ENCODE results near the gene BMP5. TPM values are rescaled to one million over a fixed set of nuclear protein-coding genes. Genes with fewer than 3 reads are reported as not detected.

Gene BMP5
- total and polyA plus RNA-seq, 2 donors (not counting 3 experiments of a cell fraction or from before 2014, with no cell fraction given): not detected

DNA sequence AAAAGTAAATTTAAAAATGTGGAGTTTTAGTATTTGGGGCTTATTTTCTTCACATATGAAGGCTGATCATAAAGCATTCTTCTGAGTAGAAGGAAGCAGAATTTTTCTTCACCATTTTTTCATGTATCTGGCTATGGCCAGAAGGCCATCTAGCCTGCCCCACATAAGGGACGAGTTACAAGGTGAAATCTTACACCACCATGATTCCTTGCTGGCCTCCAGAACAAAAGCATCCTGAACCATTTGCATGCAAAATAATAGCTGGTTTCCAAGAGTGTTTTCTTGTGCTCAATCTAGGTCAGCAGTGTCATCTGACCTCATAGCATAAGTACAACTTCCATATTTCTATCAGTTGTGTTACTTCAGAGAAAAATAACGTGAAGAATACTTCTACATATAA is 93.1 kb downstream of the BMP5 start:
- no peaks in the 10 kb centered on the region for H3K4me1 ChIP-seq (ENCODE audit: control insufficient read depth, extremely low read depth, insufficient read depth, low read length)
- BruUV-seq (replicated peaks): no TSS peak
- H2AFZ ChIP-seq (ENCODE audit: low read depth, low read length): no peak overlapping the region
- H3K27ac ChIP-seq (ENCODE audit: insufficient read depth, low read depth, low read length): no peak overlapping the region
- no peaks in the 10 kb centered on the region for H3K79me2 ChIP-seq (ENCODE audit: control insufficient read depth, insufficient read depth, low read length)
- DNase-seq (ENCODE audit: low read depth, low spot score): no peak
- no peak for FAIRE-seq
- ChIA-PET POLR2A (no interaction called here), CTCF (no interaction called here)
- no peaks in the 10 kb centered on the region for H3K9me1 ChIP-seq (replicated peaks; ENCODE audit: control insufficient read depth, extremely low read depth, insufficient read depth, low read length)
- intact Hi-C loops (cut with micrococcal nuclease): no loop called here
- no peaks in the 10 kb centered on the region for H3K27me3 ChIP-seq (ENCODE audit: control insufficient read depth in 2 of 2, insufficient read depth in 2 of 2, low read length in 2 of 2)
- H3K9me3 ChIP-seq (replicated peaks; ENCODE audit: control insufficient read depth, insufficient read depth, low read length): no peaks in the 10 kb centered on the region
- no peak overlapping the region for H3K4me3 ChIP-seq (replicated peaks in 1 of 3; ENCODE audit: insufficient read depth in 1 of 3, low read depth in 1 of 3, low read length in 3 of 3)
- no peak for TF ChIP-seq POLR2A (IDR thresholded peaks at IDR 0.05; ENCODE audit: low read depth, low read length)
- TF ChIP-seq, protein P1, sequence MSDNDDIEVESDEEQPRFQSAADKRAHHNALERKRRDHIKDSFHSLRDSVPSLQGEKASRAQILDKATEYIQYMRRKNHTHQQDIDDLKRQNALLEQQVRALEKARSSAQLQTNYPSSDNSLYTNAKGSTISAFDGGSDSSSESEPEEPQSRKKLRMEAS (IDR thresholded peaks at IDR 0.05; ENCODE audit: insufficient read depth, insufficient read length): no peak
- no peak for TF ChIP-seq FOS (IDR thresholded peaks at IDR 0.05; ENCODE audit: borderline replicate concordance, insufficient read depth, low read length)
- TF ChIP-seq, protein P2, sequence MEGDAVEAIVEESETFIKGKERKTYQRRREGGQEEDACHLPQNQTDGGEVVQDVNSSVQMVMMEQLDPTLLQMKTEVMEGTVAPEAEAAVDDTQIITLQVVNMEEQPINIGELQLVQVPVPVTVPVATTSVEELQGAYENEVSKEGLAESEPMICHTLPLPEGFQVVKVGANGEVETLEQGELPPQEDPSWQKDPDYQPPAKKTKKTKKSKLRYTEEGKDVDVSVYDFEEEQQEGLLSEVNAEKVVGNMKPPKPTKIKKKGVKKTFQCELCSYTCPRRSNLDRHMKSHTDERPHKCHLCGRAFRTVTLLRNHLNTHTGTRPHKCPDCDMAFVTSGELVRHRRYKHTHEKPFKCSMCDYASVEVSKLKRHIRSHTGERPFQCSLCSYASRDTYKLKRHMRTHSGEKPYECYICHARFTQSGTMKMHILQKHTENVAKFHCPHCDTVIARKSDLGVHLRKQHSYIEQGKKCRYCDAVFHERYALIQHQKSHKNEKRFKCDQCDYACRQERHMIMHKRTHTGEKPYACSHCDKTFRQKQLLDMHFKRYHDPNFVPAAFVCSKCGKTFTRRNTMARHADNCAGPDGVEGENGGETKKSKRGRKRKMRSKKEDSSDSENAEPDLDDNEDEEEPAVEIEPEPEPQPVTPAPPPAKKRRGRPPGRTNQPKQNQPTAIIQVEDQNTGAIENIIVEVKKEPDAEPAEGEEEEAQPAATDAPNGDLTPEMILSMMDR (IDR thresholded peaks at IDR 0.05; ENCODE audit: extremely low read depth in 1 of 2, insufficient read depth in 1 of 2, low read depth in 1 of 2, low read length in 2 of 2): no peak
- no peak for TF ChIP-seq MYC (IDR thresholded peaks at IDR 0.05; ENCODE audit: low read depth, low read length)
- no peak for TF ChIP-seq EZH2 (IDR thresholded peaks at IDR 0.05; ENCODE audit: borderline replicate concordance, low read depth, low read length, severe bottlenecking)
- TF ChIP-seq POLR2AphosphoS5 (IDR thresholded peaks at IDR 0.05; ENCODE audit: insufficient read depth, low read depth, low read length): no peak
- TF ChIP-seq JUN (IDR thresholded peaks at IDR 0.05; ENCODE audit: borderline replicate concordance, insufficient read depth, insufficient read length, low read depth): no peak
- no peak for TF ChIP-seq GATA2 (IDR thresholded peaks at IDR 0.05; ENCODE audit: insufficient read depth, insufficient read length, low read depth, low read length)
- H4K20me1 ChIP-seq (replicated peaks; ENCODE audit: control insufficient read depth, extremely low read depth, insufficient read depth, low read length): no peaks in the 10 kb centered on the region
- no peaks in the 10 kb centered on the region for H3K36me3 ChIP-seq (ENCODE audit: control insufficient read depth in 2 of 2, extremely low read depth in 1 of 2, insufficient read depth in 2 of 2, low read length in 2 of 2)
- no peak overlapping the region for H3K9ac ChIP-seq (replicated peaks; ENCODE audit: extremely low read depth, insufficient read depth, low read length)
- no peak overlapping the region for H3K4me2 ChIP-seq (ENCODE audit: insufficient read depth, low read length)
- dilution Hi-C loops (cut with MboI; ENCODE audit: extremely low pct_ligation_motif_present, low sequenced_read_pairs): no loop called here

Measured in endothelial cell of umbilical vein (primary cell).